HL-60 (cell line): ENCODE results near the gene WWOX.

ENCODE experiments used
- POLR2AphosphoS5 ChIP-seq: IDR thresholded peaks from 2 replicates; pipeline ENCODE4 v1.6.1; 2012; ENCODE audit warnings: low read depth
- TF ChIP-seq, protein P1 (sequence below): IDR thresholded peaks from one replicate; pipeline ENCODE4 v1.5.1; 2011; ENCODE audit warnings: low read length, control low read depth, inconsistent platforms; ENCODE audit not compliant: insufficient read depth
- TF ChIP-seq, protein P2 (sequence below): IDR thresholded peaks from 2 replicates; pipeline ENCODE4 v1.6.1; 2012; ENCODE audit warnings: low read depth; ENCODE audit not compliant: insufficient replicate concordance

DNA sequence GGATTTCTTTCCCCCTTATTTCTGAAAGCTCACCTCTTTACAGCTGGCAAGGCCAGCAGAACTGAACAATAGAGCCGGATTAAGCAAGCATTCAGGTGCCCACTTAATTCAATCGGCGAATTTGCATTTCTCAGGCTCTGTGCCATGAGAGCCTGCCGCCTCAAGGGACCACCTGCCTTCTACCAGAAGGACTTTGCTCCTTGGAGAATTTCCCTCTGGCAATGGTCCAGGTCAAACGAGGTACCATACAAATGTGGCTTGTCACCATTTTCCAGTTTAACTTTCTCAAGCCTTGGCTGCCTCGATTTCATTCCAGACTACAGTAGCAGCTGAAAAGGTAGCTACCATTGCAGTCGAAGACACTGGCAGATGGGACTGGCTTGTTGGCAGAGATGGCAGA is 967.1 kb downstream of the WWOX start:
- TF ChIP-seq, protein P1, sequence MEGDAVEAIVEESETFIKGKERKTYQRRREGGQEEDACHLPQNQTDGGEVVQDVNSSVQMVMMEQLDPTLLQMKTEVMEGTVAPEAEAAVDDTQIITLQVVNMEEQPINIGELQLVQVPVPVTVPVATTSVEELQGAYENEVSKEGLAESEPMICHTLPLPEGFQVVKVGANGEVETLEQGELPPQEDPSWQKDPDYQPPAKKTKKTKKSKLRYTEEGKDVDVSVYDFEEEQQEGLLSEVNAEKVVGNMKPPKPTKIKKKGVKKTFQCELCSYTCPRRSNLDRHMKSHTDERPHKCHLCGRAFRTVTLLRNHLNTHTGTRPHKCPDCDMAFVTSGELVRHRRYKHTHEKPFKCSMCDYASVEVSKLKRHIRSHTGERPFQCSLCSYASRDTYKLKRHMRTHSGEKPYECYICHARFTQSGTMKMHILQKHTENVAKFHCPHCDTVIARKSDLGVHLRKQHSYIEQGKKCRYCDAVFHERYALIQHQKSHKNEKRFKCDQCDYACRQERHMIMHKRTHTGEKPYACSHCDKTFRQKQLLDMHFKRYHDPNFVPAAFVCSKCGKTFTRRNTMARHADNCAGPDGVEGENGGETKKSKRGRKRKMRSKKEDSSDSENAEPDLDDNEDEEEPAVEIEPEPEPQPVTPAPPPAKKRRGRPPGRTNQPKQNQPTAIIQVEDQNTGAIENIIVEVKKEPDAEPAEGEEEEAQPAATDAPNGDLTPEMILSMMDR: no peak
- TF ChIP-seq, protein P2, sequence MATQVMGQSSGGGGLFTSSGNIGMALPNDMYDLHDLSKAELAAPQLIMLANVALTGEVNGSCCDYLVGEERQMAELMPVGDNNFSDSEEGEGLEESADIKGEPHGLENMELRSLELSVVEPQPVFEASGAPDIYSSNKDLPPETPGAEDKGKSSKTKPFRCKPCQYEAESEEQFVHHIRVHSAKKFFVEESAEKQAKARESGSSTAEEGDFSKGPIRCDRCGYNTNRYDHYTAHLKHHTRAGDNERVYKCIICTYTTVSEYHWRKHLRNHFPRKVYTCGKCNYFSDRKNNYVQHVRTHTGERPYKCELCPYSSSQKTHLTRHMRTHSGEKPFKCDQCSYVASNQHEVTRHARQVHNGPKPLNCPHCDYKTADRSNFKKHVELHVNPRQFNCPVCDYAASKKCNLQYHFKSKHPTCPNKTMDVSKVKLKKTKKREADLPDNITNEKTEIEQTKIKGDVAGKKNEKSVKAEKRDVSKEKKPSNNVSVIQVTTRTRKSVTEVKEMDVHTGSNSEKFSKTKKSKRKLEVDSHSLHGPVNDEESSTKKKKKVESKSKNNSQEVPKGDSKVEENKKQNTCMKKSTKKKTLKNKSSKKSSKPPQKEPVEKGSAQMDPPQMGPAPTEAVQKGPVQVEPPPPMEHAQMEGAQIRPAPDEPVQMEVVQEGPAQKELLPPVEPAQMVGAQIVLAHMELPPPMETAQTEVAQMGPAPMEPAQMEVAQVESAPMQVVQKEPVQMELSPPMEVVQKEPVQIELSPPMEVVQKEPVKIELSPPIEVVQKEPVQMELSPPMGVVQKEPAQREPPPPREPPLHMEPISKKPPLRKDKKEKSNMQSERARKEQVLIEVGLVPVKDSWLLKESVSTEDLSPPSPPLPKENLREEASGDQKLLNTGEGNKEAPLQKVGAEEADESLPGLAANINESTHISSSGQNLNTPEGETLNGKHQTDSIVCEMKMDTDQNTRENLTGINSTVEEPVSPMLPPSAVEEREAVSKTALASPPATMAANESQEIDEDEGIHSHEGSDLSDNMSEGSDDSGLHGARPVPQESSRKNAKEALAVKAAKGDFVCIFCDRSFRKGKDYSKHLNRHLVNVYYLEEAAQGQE: no peak
- no peak for TF ChIP-seq POLR2AphosphoS5
